ENCODE measurements around the gene SLC39A11. TPM values are rescaled to one million over a fixed set of nuclear protein-coding genes. Genes with fewer than 3 reads are reported as not detected.

SLC39A11 gene
- total RNA-seq, 2 donors from 2014 or later = 23.3 to 32.5 TPM

- no peak for DNase-seq
- peaks cover 3% of the 10 kb centered on the region for H3K9me3 ChIP-seq (ENCODE audit: control insufficient read depth, low read length, poor library complexity, severe bottlenecking)
- H3K27me3 Mint-ChIP-seq = no peaks in the 10 kb centered on the region
- H3K4me1 Mint-ChIP-seq = no peaks in the 10 kb centered on the region
- ATAC-seq = no peak
- H3K4me3 Mint-ChIP-seq = no peak overlapping the region
- no peak overlapping the region for H3K27ac Mint-ChIP-seq
- peaks cover 5% of the 10 kb centered on the region for H3K36me3 Mint-ChIP-seq (ENCODE audit: low read depth)
Measured at GRCh38 chr17:72667096-72668063, 425.1 kb downstream of the SLC39A11 start.

GRCh38 chr17:72665852-72666851, 426.3 kb downstream of the SLC39A11 start:
- H3K27ac Mint-ChIP-seq = no peak overlapping the region
- H3K27me3 Mint-ChIP-seq = no peaks in the 10 kb centered on the region
- no peak for DNase-seq
- peaks cover 3% of the 10 kb centered on the region for H3K9me3 ChIP-seq (ENCODE audit: control insufficient read depth, low read length, poor library complexity, severe bottlenecking)
- no peaks in the 10 kb centered on the region for H3K4me1 Mint-ChIP-seq
- H3K4me3 Mint-ChIP-seq = no peak overlapping the region
- ATAC-seq = no peak
- peaks cover 5% of the 10 kb centered on the region for H3K36me3 Mint-ChIP-seq (ENCODE audit: low read depth)

DNA sequence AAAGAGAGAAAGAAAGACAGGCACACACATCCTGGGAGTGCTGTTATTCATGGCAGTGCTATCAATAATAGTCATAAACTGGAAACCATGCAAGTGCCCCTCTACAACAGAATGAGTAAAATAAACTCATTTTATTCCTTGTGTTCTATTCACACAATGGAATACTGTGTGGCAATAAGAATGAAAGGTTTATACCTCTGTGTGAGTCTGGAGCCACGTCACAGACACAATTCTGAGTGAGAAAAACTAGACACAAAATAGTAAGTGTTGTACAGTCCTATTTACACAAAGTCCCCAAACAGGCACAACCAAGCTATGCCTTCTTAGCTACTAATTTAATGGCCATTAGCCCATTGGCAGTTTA, 429.7 kb downstream of the SLC39A11 start:
- no peak overlapping the region for H3K4me3 Mint-ChIP-seq

DNA sequence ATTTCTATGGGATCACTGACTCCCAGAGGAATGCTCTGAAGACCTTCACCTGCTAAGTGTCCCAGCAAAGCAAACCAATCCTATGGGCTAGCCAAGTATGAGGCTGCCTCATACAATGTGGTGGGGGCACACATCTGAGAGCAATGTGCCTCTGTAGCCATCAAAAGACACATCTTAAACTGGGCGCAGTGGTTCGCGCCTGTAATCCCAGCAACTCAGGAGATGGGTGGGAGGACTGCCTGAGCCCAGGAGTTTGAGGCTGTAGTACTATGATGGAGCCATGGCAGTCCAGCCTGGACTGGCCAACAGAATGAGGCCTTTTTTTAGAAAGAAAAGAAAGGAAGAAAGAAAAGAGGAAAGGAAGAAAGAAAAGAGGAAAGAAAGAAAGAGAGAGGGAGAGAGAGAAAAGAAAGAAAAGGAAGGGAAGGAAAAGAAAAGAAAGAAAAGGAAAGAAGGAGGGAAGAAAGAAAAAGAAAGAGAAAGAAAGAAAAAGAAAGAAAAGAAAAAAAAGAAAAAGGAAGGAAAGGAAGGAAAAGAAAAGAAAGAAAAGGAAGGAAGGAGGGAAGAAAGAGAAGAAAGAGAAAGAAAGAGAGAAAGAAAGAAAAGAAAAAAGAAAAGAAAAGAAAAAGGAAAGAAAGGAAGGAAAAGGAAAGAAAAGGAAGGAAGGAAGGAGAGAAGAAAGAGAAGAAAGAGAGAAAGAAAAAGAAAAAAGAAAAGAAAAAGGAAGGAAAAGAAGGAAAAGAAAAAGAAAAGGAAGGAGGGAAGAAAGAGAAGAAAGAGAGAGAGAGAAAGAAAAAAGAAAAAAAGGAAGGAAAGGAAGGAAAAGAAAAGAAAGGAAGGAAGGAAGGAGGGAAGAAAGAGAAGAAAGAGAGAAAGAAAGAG, 430.3 kb downstream of the SLC39A11 start:
- H3K27me3 Mint-ChIP-seq = no peaks in the 10 kb centered on the region
- DNase-seq (no peak), ATAC-seq (no peak)
- H3K36me3 Mint-ChIP-seq (ENCODE audit: low read depth) = no peaks in the 10 kb centered on the region
- H3K27ac Mint-ChIP-seq = no peak overlapping the region
- no peak overlapping the region for H3K4me3 Mint-ChIP-seq
- peaks cover 5% of the 10 kb centered on the region for H3K4me1 Mint-ChIP-seq
- H3K9me3 ChIP-seq (ENCODE audit: control insufficient read depth, low read length, poor library complexity, severe bottlenecking) = peaks cover 3% of the 10 kb centered on the region

More for the DNA sequence above, 429.7 kb downstream of the SLC39A11 start:
- H3K27me3 Mint-ChIP-seq = no peaks in the 10 kb centered on the region
- no peak overlapping the region for H3K27ac Mint-ChIP-seq
- H3K9me3 ChIP-seq (ENCODE audit: control insufficient read depth, low read length, poor library complexity, severe bottlenecking) = peaks cover 3% of the 10 kb centered on the region
- peaks cover 5% of the 10 kb centered on the region for H3K4me1 Mint-ChIP-seq
- ATAC-seq (no peak), DNase-seq (no peak)
- no peaks in the 10 kb centered on the region for H3K36me3 Mint-ChIP-seq (ENCODE audit: low read depth)

GRCh38 chr17:72661116-72661944, 431.2 kb downstream of the SLC39A11 start:
- H3K9me3 ChIP-seq (ENCODE audit: control insufficient read depth, low read length, poor library complexity, severe bottlenecking) = peaks cover 3% of the 10 kb centered on the region
- DNase-seq = no peak
- H3K4me1 Mint-ChIP-seq = peaks cover 5% of the 10 kb centered on the region
- H3K27me3 Mint-ChIP-seq = no peaks in the 10 kb centered on the region
- no peak overlapping the region for H3K27ac Mint-ChIP-seq
- H3K4me3 Mint-ChIP-seq = no peak overlapping the region
- H3K36me3 Mint-ChIP-seq (ENCODE audit: low read depth) = no peaks in the 10 kb centered on the region
- ATAC-seq = no peak

DNA sequence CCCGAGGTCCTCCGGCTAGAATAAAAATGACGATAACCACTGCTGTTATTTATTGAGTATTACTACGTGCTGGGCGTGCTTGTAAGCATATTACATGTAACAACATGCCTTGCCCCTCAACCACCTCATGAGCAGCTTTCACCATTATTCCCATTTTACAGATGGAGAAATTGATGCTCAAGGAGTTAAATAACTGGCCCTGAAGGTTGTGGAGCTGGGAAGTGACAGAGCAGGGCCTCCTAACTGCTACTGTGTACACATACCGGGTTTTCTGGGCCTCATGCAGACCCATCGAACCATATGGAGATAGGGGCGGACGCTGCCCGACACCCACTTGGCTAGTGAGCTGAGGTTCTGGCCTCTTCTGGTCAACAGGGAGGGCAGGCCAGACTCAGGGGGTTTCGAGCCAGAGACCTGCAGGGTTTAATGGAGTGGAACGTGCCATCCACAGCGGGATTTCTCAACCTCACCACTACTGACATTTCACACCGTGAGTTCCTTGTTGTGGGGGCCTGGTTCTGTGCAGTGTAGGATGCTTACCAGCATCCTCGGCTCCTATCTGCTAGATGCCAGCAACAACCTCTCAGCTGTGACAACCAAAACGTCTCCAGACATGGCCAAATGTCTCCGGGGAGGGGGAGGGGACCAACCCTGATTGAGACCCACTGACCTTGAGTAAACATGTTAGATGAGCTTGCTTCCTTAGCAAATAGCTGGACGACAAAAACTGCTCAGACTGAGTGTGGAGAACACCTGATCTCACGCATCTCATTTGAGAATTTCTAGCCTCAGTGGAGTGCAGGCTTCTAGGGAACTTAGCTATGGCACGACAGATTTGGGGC, 432.0 kb downstream of the SLC39A11 start:
- Mint-ChIP-seq H3K4me1 (peaks cover 8% of the 10 kb centered on the region), H3K4me3 (no peak overlapping the region), H3K27me3 (no peaks in the 10 kb centered on the region), H3K27ac (no peak overlapping the region), H3K36me3 (ENCODE audit: low read depth) (no peaks in the 10 kb centered on the region)
- DNase-seq (no peak), ATAC-seq (no peak)
- H3K9me3 ChIP-seq (ENCODE audit: control insufficient read depth, low read length, poor library complexity, severe bottlenecking) = no peaks in the 10 kb centered on the region

DNA sequence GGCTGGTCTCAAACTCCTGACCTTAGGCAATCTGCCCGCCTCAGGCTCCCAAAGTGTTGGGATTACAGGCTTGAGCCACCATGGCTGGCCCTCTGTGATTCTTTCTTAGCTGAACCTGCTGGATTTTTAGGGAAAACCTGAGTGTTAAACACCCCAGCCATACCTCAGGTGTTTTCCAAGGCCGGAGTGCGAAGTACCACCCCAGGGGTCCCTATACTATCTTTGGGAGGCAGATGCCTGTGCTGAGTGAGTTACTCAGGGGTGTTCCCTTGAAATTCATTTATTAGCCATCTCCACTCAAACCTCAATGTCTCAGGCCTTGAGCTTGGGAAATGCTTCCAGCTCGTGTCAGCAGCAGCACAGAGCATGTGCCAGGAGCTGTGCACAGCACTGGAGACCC, 432.7 kb downstream of the SLC39A11 start:
- Mint-ChIP-seq H3K36me3 (ENCODE audit: low read depth) (no peaks in the 10 kb centered on the region), H3K27me3 (no peaks in the 10 kb centered on the region), H3K4me3 (no peak overlapping the region), H3K27ac (no peak overlapping the region), H3K4me1 (peaks cover 8% of the 10 kb centered on the region)
- no peaks in the 10 kb centered on the region for H3K9me3 ChIP-seq (ENCODE audit: control insufficient read depth, low read length, poor library complexity, severe bottlenecking)
- DNase-seq = no peak
- ATAC-seq = no peak

DNA sequence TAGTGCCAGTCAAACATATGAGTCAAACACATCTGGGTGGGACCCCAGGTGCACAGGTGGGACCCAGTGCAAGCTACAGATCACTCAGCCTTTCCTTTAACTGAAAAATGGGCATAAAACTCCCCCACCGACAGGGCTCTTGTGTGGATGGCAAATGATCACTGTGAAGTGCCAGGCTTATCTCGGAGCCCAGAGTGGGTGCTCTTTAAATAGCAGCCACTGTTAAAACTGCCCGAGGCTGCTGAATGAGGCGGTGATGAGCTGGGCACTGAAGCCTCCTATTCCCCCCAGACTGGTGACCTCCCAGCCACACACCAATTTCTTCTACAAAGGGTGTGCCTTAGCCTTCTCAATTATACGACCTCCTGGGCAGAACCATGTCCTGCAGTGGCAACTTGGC, 433.8 kb downstream of the SLC39A11 start:
- no peaks in the 10 kb centered on the region for H3K9me3 ChIP-seq (ENCODE audit: control insufficient read depth, low read length, poor library complexity, severe bottlenecking)
- DNase-seq (no peak), ATAC-seq (no peak)
- Mint-ChIP-seq H3K27me3 (no peaks in the 10 kb centered on the region), H3K36me3 (ENCODE audit: low read depth) (no peaks in the 10 kb centered on the region), H3K27ac (no peak overlapping the region), H3K4me1 (peaks cover 8% of the 10 kb centered on the region), H3K4me3 (no peak overlapping the region)

GRCh38 chr17:72657467-72658317, 434.8 kb downstream of the SLC39A11 start:
- Mint-ChIP-seq H3K36me3 (ENCODE audit: low read depth) (no peaks in the 10 kb centered on the region), H3K27ac (no peak overlapping the region), H3K4me3 (no peak overlapping the region), H3K4me1 (peaks cover 8% of the 10 kb centered on the region), H3K27me3 (no peaks in the 10 kb centered on the region)
- no peaks in the 10 kb centered on the region for H3K9me3 ChIP-seq (ENCODE audit: control insufficient read depth, low read length, poor library complexity, severe bottlenecking)
- DNase-seq (no peak), ATAC-seq (no peak)

DNA sequence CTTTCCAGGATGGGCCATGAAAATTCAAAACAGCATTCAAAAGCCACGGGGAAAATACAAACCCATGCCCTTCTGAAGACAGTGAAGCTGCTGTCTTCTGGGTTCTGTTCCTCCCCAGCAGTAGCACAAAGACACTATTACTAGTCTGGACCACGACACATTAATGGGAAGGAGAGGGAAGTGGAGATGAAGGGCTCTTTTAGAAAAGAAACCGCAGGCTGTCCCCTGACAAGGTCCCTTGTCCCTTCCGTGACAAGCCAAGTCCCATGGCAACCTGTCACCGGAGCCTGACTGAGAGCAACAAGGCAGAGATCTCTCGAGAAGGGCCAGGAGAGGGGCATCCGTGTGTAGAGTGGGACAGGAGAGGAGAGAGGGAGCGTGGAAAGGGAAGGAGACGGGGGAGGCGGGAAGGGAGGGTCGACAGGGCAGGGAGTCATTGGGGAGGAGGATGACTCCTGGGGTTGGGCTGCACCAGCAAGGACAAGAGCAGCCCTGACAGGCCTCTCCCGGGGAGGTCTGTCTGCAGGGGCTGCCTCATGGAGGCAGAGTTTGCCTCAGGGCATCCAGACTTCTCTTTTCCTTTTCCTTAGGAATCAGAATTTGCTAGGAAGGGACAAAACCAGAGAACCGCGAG, 436.2 kb downstream of the SLC39A11 start:
- DNase-seq (no peak), ATAC-seq (no peak)
- no peaks in the 10 kb centered on the region for H3K9me3 ChIP-seq (ENCODE audit: control insufficient read depth, low read length, poor library complexity, severe bottlenecking)
- Mint-ChIP-seq H3K27me3 (no peaks in the 10 kb centered on the region), H3K36me3 (ENCODE audit: low read depth) (no peaks in the 10 kb centered on the region), H3K4me1 (peaks cover 8% of the 10 kb centered on the region), H3K4me3 (no peak overlapping the region), H3K27ac (no peak overlapping the region)
